CD4-positive, alpha-beta T cell treated with Interleukin-17A for 4 hours (primary cell): ENCODE measurements around the gene DYNC1I1.

Experiments used
- DNase-seq: peaks from one replicate; pipeline ENCODE4 v3.0.0-alpha.2; 2020; ENCODE audit warnings: mixed read lengths

The DYNC1I1 gene

GRCh38 chr7:95976369-95977060 lies 204.2 kb downstream of the DYNC1I1 start:
- DNase-seq: no peak

GRCh38 chr7:95977994-95978393 lies 205.6 kb downstream of the DYNC1I1 start:
- no peak for DNase-seq

- no peak for DNase-seq
Measured at GRCh38 chr7:95980167-95980566, 207.8 kb downstream of the DYNC1I1 start.

GRCh38 chr7:95980706-95981105 lies 208.4 kb downstream of the DYNC1I1 start:
- DNase-seq: no peak

DNA sequence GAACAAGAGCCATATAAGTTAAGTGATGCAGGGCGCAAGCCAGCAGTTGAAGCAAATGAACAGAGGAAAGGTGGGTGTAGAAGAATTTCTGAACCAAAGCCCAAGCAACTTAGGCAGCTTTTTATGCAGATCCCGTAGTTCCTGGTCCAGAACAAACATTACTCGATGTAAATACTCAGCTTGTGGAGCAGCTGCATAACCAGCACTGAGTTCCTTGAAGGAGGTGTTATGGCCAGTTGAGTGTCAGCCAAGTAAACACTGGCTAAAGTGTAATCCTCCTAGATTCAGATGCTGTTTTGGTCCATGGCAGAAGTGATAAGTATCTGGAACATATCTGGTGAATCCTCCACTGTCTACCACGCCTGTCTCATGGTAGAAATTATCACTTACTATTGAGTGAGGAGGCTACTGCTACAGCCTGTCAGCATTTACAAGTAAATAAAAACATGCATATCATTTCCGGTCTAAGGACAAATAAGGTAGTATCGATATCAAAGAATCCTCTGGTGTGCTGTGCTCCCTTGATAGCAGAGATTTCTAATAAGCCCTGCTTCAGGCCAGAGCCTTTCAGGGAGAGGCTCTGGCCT lies 213.9 kb downstream of the DYNC1I1 start:
- DNase-seq: no peak

DNA sequence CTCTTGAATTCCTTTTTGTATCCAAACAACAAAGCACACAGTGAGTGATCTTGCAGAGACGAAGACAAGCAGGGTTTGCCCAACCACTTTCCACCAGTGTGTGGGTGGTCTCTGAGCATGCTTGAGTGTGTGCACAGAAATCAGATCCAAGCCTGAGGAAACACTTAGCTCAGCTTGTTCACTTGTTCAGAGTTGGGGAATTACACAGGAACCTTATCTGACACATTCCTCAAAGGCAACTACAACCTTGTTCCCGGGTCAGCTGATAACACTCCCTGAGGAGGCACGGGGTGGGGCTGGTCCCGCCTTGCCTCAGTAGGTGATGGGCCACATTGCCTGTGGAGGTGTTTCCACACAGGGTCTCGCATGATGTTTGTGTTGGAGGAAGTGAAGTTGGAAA lies 216.9 kb downstream of the DYNC1I1 start:
- no peak for DNase-seq

GRCh38 chr7:95993380-95993779 lies 221.0 kb downstream of the DYNC1I1 start:
- DNase-seq: no peak

GRCh38 chr7:95996174-95996573 lies 223.8 kb downstream of the DYNC1I1 start:
- DNase-seq: no peak

- DNase-seq: no peak
Measured at GRCh38 chr7:95996886-95997285, 224.5 kb downstream of the DYNC1I1 start.

- DNase-seq: no peak
Measured at GRCh38 chr7:95997632-95998031, 225.3 kb downstream of the DYNC1I1 start.

- no peak for DNase-seq
Measured at GRCh38 chr7:95999481-95999880, 227.1 kb downstream of the DYNC1I1 start.

- DNase-seq: no peak
Measured at GRCh38 chr7:96004578-96004977, 232.2 kb downstream of the DYNC1I1 start.

DNA sequence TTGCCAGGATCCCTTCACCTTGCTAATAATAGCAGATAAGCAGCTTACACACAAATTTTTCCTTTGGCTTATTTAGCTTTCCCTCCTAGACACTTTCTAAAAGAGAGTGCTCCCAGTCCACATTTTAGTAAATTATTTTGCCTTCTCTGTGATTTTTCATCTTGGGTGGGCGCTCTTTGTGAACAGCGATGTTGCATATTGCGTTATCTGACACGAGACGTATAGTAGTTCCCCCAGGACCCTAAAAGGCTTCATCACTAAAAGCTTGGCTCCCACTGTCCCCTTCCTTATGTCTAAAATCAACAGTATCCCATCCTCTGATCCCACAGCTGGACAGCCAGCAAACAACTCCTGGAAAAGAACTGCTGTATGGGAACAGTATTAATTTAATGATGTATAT lies 232.9 kb downstream of the DYNC1I1 start:
- DNase-seq: no peak

DNA sequence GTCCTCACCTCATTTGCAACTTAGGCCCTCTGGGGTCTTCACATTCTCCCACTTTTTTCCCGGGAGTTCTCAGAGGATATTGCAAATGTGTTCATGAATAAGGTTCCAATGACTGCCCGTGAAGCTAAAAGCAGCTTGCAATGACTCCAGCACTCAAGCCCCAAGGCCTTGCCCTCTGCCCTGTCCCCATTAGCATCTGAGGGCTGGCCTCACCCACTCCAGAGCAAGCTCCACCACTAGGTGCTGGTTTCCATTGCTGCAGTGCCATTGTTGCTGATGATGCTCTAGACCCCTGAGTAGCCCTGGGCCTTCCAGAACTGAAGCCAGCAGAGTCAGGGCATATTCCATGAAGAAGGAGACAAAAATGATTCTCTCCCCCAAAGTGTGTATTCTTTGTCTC lies 236.8 kb downstream of the DYNC1I1 start:
- DNase-seq: no peak

- no peak for DNase-seq
Measured at GRCh38 chr7:96013836-96014235, 241.5 kb downstream of the DYNC1I1 start.

DNA sequence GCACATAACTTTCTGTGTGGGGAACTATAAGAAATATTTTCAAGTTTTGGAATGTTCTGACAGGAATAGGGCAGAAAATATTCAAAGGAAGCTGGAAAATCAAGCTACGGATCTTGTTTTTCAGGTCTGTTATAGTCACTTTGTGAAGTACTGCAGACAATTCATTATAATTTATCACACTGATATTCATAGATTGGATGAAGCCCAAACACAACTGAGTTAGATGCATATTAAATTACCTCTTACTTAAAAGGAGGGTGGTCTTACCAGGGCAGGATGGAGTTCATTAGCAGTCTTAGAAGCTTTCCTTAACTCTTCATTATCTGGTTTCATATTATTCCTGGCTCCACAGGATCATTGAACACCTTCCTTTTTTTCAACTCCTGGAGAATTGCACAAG lies 242.3 kb downstream of the DYNC1I1 start:
- no peak for DNase-seq

DNA sequence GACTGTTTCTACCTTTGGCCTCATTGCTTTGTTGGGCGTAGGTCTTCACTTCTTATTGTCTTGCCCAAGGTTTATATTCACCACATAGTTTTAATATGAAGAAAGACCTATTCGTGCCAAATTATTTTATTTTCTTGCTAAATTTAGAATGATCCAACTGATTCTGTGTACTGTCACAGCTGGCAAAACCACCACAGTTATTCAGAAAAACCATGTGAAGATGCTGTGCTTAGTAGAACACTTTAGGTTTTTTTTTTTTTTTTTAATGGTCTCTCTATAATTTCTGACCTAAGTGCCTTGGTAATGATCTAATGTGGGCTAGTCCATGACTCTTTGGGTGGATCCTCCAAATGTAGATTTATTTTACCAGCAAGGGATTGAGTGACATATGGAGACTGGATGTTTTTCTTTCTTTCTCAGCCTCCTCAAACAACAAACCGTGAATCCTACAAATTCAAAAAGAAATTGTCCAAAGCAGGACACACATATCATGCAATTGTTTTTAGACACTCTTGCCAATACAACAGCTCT lies 243.8 kb downstream of the DYNC1I1 start:
- DNase-seq: no peak

- DNase-seq: no peak
Measured at GRCh38 chr7:96016735-96017134, 244.4 kb downstream of the DYNC1I1 start.

- no peak for DNase-seq
Measured at GRCh38 chr7:96017877-96018276, 245.5 kb downstream of the DYNC1I1 start.

DNA sequence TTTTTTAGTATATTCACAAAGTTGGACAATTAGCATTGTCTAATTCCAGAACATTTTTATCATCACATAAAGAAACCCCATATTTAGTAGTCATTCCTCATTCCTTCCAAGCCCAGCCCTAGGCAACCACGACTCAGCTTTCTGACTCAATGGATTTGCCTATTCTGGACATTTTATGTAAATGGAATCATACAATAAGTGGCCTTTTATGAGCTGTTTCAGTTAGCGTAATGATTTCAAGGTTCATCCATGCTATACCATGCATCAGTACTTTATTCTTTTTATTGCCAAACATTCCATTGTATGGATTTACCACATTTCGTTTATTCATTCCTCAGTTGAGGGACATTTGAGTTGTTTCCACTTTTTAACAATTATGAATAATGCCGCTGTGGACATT lies 249.2 kb downstream of the DYNC1I1 start:
- DNase-seq: no peak

- no peak for DNase-seq
Measured at GRCh38 chr7:96023387-96023786, 251.0 kb downstream of the DYNC1I1 start.

DNA sequence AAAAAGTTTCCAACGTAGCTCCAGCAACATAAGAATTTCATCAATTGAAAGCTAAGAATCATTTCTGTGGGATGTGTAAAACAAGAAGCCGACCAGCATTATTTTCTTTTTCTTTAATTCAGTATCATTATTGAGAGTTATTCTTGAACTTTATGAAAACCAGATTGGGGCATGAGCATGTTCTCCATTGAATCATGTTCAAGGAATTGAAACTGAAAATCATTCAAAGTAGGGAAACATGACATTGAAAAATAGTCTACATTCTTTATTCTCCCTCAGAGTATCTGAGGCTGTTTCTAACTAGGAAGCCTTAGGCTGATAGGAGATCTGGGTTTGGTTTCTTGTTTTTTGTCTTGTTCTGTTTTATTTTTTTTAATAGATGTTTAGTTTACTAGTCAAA lies 253.7 kb downstream of the DYNC1I1 start:
- DNase-seq: no peak

GRCh38 chr7:96026611-96027010 lies 254.3 kb downstream of the DYNC1I1 start:
- no peak for DNase-seq

DNA sequence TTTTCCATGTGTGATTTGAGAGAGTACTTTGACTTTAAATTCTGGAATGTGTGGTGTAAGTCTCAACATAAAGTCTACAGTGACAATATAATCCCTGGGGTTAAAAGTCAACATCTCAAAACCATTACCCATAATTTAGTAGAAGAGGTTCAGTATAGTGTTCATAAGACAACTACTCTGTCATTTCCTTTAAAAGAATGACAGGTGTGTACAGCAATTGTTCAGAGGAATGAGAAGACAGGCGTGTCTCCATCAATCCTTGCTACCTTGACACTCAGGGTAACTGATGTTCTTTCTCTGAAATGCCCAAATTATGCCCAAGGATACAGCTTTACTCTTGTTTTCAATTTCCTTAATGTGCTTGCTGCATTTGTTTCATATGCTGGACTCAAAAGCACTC lies 256.4 kb downstream of the DYNC1I1 start:
- DNase-seq: no peak
